CD14-positive monocyte (primary cell): ENCODE data around the gene F7. TPM values are rescaled to one million over a fixed set of nuclear protein-coding genes. Genes with fewer than 3 reads are reported as not detected.

Experiments
- DNase-seq, 3 donors: peaks; one replicate each; pipeline ENCODE4 v3.0.0-alpha.2; 2011 to 2022
- H2AFZ ChIP-seq: 2 replicates; pipeline ENCODE4 v1.6.0; 2012; ENCODE audit warnings: mild to moderate bottlenecking, low read depth, low read length, inconsistent platforms; ENCODE audit not compliant: insufficient read depth, poor library complexity, severe bottlenecking
- H3K27ac ChIP-seq, 2 donors: 1 replicate in 1 of 2; 2 replicates in 1 of 2; pipeline ENCODE4 v1.5.1; 2012 to 2013; ENCODE audit warnings: low read length in 2 of 2, control low read depth in 1 of 2, inconsistent platforms in 1 of 2, low read depth in 1 of 2, mild to moderate bottlenecking in 1 of 2
- H3K27me3 ChIP-seq, 2 donors: one replicate each; pipeline versions ENCODE4 v1.6.0 to v1.6.1; 2011 to 2013; ENCODE audit warnings: low read length in 2 of 2; ENCODE audit not compliant: control insufficient read depth in 2 of 2, insufficient read depth in 2 of 2
- H3K36me3 ChIP-seq, 2 donors: replicated peaks in 1 of 2; 1 replicate in 1 of 2; 2 replicates in 1 of 2; pipeline versions ENCODE4 v1.5.1 to v1.6.1; 2012 to 2013; ENCODE audit warnings: low read length in 2 of 2, control low read depth in 1 of 2, inconsistent platforms in 1 of 2, mild to moderate bottlenecking in 1 of 2; ENCODE audit not compliant: insufficient read depth in 2 of 2, control insufficient read depth in 1 of 2
- H3K4me1 ChIP-seq, 2 donors: 1 replicate in 1 of 2; 2 replicates in 1 of 2; pipeline versions ENCODE4 v1.5.1 to v1.6.1; 2012 to 2013; ENCODE audit warnings: low read length in 2 of 2, control low read depth in 1 of 2, inconsistent platforms in 1 of 2, mild to moderate bottlenecking in 1 of 2, moderate library complexity in 1 of 2; ENCODE audit not compliant: insufficient read depth in 2 of 2, control insufficient read depth in 1 of 2
- H3K4me2 ChIP-seq: replicated peaks from 2 replicates; pipeline ENCODE3; 2012; ENCODE audit warnings: low read length, moderate library complexity, mild to moderate bottlenecking; ENCODE audit not compliant: poor library complexity, severe bottlenecking; ENCODE audit errors: extremely low read depth
- H3K4me3 ChIP-seq, 3 experiments: fragments of 200-600 bp in 1 of 3; sonication (generic) in 1 of 3; replicated peaks in 1 of 3; 1 replicate in 2 of 3; 2 replicates in 1 of 3; pipeline ENCODE4 v1.5.1; 2011 to 2013; ENCODE audit warnings: low read length in 3 of 3, mild to moderate bottlenecking in 3 of 3, control low read depth in 2 of 3, low read depth in 2 of 3, inconsistent platforms in 1 of 3, moderate library complexity in 1 of 3
- H3K79me2 ChIP-seq: 2 replicates; pipeline ENCODE4 v1.6.0; 2012; ENCODE audit warnings: mild to moderate bottlenecking, control low read depth, inconsistent platforms, low read length, moderate library complexity; ENCODE audit not compliant: insufficient read depth
- H3K9ac ChIP-seq: 2 replicates; pipeline ENCODE4 v1.6.0; 2017; ENCODE audit warnings: low read length, mild to moderate bottlenecking; ENCODE audit not compliant: insufficient read depth, poor library complexity, severe bottlenecking
- H3K9me3 ChIP-seq, 2 donors: replicated peaks in 1 of 2; 1 replicate in 1 of 2; 2 replicates in 1 of 2; pipeline versions ENCODE4 v1.5.1 to v1.6.1; 2012 to 2013; ENCODE audit warnings: low read length in 2 of 2, control low read depth in 1 of 2; ENCODE audit not compliant: control insufficient read depth in 1 of 2, insufficient read depth in 1 of 2
- H4K20me1 ChIP-seq: 2 replicates; pipeline ENCODE4 v1.6.0; 2012; ENCODE audit warnings: mild to moderate bottlenecking, low read length, control low read depth, moderate library complexity; ENCODE audit not compliant: insufficient read depth
- H3K27ac Mint-ChIP-seq, 7 donors: one replicate each; pipeline ENCODE4 v1.8.0; 2020; ENCODE audit warnings: mild to moderate bottlenecking in 7 of 7, mixed read lengths in 7 of 7, moderate library complexity in 6 of 7, inconsistent platforms in 2 of 7
- H3K27me3 Mint-ChIP-seq, 3 donors: one replicate each; pipeline ENCODE4 v1.8.0; 2021 to 2022; ENCODE audit warnings: low read depth in 3 of 3, mild to moderate bottlenecking in 3 of 3, mixed read lengths in 3 of 3, moderate library complexity in 3 of 3, inconsistent platforms in 1 of 3
- H3K36me3 Mint-ChIP-seq, 2 donors: one replicate each; pipeline ENCODE4 v1.8.0; 2020; ENCODE audit warnings: mixed read lengths in 2 of 2, inconsistent platforms in 1 of 2, mild to moderate bottlenecking in 1 of 2
- H3K4me1 Mint-ChIP-seq: one replicate; pipeline ENCODE4 v1.8.0; 2020; ENCODE audit warnings: mild to moderate bottlenecking, mixed read lengths
- H3K4me3 Mint-ChIP-seq, 2 donors: one replicate each; pipeline ENCODE4 v1.8.0; 2020; ENCODE audit warnings: mild to moderate bottlenecking in 2 of 2, mixed read lengths in 2 of 2, moderate library complexity in 1 of 2
- H3K9me3 Mint-ChIP-seq, 7 donors: one replicate each; pipeline ENCODE4 v1.8.0; 2020 to 2022; ENCODE audit warnings: mixed read lengths in 7 of 7, mild to moderate bottlenecking in 6 of 7, moderate library complexity in 6 of 7, inconsistent platforms in 2 of 7
- WGBS: methylation state at CpG from one replicate; pipeline ENCODE4 v1.1.5; 2013; ENCODE audit warnings: missing lambda C conversion rate; ENCODE audit not compliant: insufficient coverage; 5-methylcytosine and 5-hydroxymethylcytosine counted together
- intact Hi-C, 2 donors: fragments of 100-400 bp; cut with micrococcal nuclease; formaldehyde crosslinking; loops; one replicate each; pipeline versions ENCODE4 v1.15.0 to v1.15.1; 2023
- polyA plus RNA-seq, 3 donors: library from polyadenylated mRNA; depleted of rRNA in 1 of 3; unstranded in 2 of 3; stranded (reverse) in 1 of 3; fragments of 300-500 nt in 2 of 3; fragments of >200 nt in 1 of 3; fragmentation: Illumina TruSeq in 2 of 3; gene quantifications; 1 replicate in 2 of 3; 2 replicates in 1 of 3; pipeline ENCODE4 v1.2.3, GENCODE V29; 2012 to 2021
- TF ChIP-seq, protein P1 (sequence below): fragments of 200-600 bp; IDR thresholded peaks from one replicate; pipeline ENCODE4 v1.8.0; 2022; ENCODE audit warnings: antibody characterized with exemption, mild to moderate bottlenecking

Gene F7
- polyA plus RNA-seq, 3 donors, result not detected

GRCh38 chr13:113088691-113089020 is 16.9 kb upstream of the F7 start:
- H3K9me3 Mint-ChIP-seq, result peaks cover 0 to 7% (median 0%) of the 10 kb centered on the region in 7 donors
- TF ChIP-seq, protein P1, sequence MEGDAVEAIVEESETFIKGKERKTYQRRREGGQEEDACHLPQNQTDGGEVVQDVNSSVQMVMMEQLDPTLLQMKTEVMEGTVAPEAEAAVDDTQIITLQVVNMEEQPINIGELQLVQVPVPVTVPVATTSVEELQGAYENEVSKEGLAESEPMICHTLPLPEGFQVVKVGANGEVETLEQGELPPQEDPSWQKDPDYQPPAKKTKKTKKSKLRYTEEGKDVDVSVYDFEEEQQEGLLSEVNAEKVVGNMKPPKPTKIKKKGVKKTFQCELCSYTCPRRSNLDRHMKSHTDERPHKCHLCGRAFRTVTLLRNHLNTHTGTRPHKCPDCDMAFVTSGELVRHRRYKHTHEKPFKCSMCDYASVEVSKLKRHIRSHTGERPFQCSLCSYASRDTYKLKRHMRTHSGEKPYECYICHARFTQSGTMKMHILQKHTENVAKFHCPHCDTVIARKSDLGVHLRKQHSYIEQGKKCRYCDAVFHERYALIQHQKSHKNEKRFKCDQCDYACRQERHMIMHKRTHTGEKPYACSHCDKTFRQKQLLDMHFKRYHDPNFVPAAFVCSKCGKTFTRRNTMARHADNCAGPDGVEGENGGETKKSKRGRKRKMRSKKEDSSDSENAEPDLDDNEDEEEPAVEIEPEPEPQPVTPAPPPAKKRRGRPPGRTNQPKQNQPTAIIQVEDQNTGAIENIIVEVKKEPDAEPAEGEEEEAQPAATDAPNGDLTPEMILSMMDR, result no peak

GRCh38 chr13:113089693-113090414 is 15.7 kb upstream of the F7 start:
- no peak overlapping the region for H3K4me2 ChIP-seq
- no peak overlapping the region for H3K27ac ChIP-seq
- H3K27ac Mint-ChIP-seq, result no peak overlapping the region
- TF ChIP-seq, protein P1, result no peak
- H3K4me3 ChIP-seq, result no peak overlapping the region
- no peak overlapping the region for H2AFZ ChIP-seq
- H3K9ac ChIP-seq, result no peak overlapping the region
- DNase-seq, result no peak
- H3K79me2 ChIP-seq, result no peaks in the 10 kb centered on the region
- intact Hi-C loops, result no loop called here
- no peaks in the 10 kb centered on the region for H3K36me3 Mint-ChIP-seq
- H3K36me3 ChIP-seq, result no peaks in the 10 kb centered on the region
- no peaks in the 10 kb centered on the region for H3K4me1 Mint-ChIP-seq
- H3K27me3 Mint-ChIP-seq, result peaks cover 0 to 4% (median 0%) of the 10 kb centered on the region in 3 donors
- H3K4me3 Mint-ChIP-seq, result no peak overlapping the region
- no peaks in the 10 kb centered on the region for H4K20me1 ChIP-seq
- WGBS, result 94% methylated on average over 21 of the region's 36 CpGs
- no peaks in the 10 kb centered on the region for H3K4me1 ChIP-seq
- H3K9me3 Mint-ChIP-seq, result peaks cover 0 to 2% (median 0%) of the 10 kb centered on the region in 7 donors
- no peaks in the 10 kb centered on the region for H3K27me3 ChIP-seq
- H3K9me3 ChIP-seq, result no peaks in the 10 kb centered on the region

More at GRCh38 chr13:113088691-113089020, 16.9 kb upstream of the F7 start:
- no peaks in the 10 kb centered on the region for H3K4me1 Mint-ChIP-seq
- no peak overlapping the region for H3K27ac ChIP-seq
- no peak overlapping the region for H3K27ac Mint-ChIP-seq
- H3K9ac ChIP-seq, result no peak overlapping the region
- no peaks in the 10 kb centered on the region for H3K27me3 ChIP-seq
- H4K20me1 ChIP-seq, result no peaks in the 10 kb centered on the region
- DNase-seq, result no peak
- H3K4me3 Mint-ChIP-seq, result no peak overlapping the region
- H3K9me3 ChIP-seq, result no peaks in the 10 kb centered on the region
- H3K4me2 ChIP-seq, result no peak overlapping the region
- peaks cover 0 to 2% (median 1%) of the 10 kb centered on the region in 3 donors for H3K27me3 Mint-ChIP-seq
- H3K4me3 ChIP-seq, result no peak overlapping the region
- intact Hi-C loops, result no loop called here
- no peaks in the 10 kb centered on the region for H3K36me3 ChIP-seq
- no peaks in the 10 kb centered on the region for H3K4me1 ChIP-seq
- H2AFZ ChIP-seq, result no peak overlapping the region
- H3K79me2 ChIP-seq, result no peaks in the 10 kb centered on the region
- H3K36me3 Mint-ChIP-seq, result no peaks in the 10 kb centered on the region
- WGBS, result 94% methylated on average over 14 of the region's 17 CpGs
